GM23338 (cell line): ENCODE measurements around the gene TMPRSS6. TPM values are rescaled to one million over a fixed set of nuclear protein-coding genes. Genes with fewer than 3 reads are reported as not detected.

Experiments
- ATAC-seq: fragments of 200-7000 bp; cut with Tn5 transposase; 3 replicates; pipeline ENCODE4 v1.9.1; 2020
- DNase-seq: peaks from one replicate; pipeline ENCODE4 v3.0.0-alpha.2; 2015; ENCODE audit warnings: low spot score
- H2AFZ ChIP-seq: fragments of 200-600 bp; sonication (generic); 2 replicates; pipeline ENCODE4 v1.8.0; 2016; ENCODE audit warnings: antibody characterized with exemption, mild to moderate bottlenecking, moderate library complexity
- H3F3A ChIP-seq: fragments of 200-600 bp; sonication (generic); replicated peaks from 2 replicates; pipeline ENCODE4 v1.8.0; 2017; ENCODE audit warnings: antibody characterized with exemption, mixed run types, low read depth
- H3K27ac ChIP-seq: fragments of 200-600 bp; sonication (generic); 2 replicates; pipeline ENCODE4 v1.6.1; 2016; ENCODE audit warnings: low read depth
- H3K27me3 ChIP-seq: fragments of 200-600 bp; sonication (generic); 2 replicates; pipeline ENCODE4 v1.8.0; 2016; ENCODE audit warnings: mild to moderate bottlenecking, mixed run types, moderate library complexity; ENCODE audit not compliant: insufficient read depth
- H3K36me3 ChIP-seq: fragments of 200-600 bp; sonication (generic); 2 replicates; pipeline ENCODE4 v1.8.0; 2016; ENCODE audit warnings: mild to moderate bottlenecking; ENCODE audit not compliant: insufficient read depth
- H3K4me1 ChIP-seq: fragments of 200-600 bp; sonication (generic); 2 replicates; pipeline ENCODE4 v1.8.0; 2016; ENCODE audit warnings: mild to moderate bottlenecking, moderate library complexity; ENCODE audit not compliant: insufficient read depth
- H3K4me2 ChIP-seq: fragments of 200-600 bp; sonication (generic); 2 replicates; pipeline ENCODE4 v1.7.1; 2017; ENCODE audit warnings: mixed run types
- H3K4me3 ChIP-seq: fragments of 200-600 bp; sonication (generic); 2 replicates; pipeline ENCODE4 v1.6.1; 2016; ENCODE audit warnings: mixed run types
- H3K79me2 ChIP-seq: fragments of 200-600 bp; sonication (generic); replicated peaks from 2 replicates; pipeline ENCODE4 v1.8.0; 2017; ENCODE audit warnings: mild to moderate bottlenecking; ENCODE audit not compliant: insufficient read depth
- H3K9me2 ChIP-seq: fragments of 200-600 bp; sonication (generic); 2 replicates; pipeline ENCODE4 v1.8.0; 2017; ENCODE audit not compliant: insufficient read depth
- H4K20me1 ChIP-seq: fragments of 200-600 bp; sonication (generic); replicated peaks from 2 replicates; pipeline ENCODE4 v1.8.0; 2017; ENCODE audit warnings: mild to moderate bottlenecking; ENCODE audit not compliant: insufficient read depth
- H3K27ac Mint-ChIP-seq: 2 replicates; pipeline ENCODE4 v1.8.0; 2020; ENCODE audit warnings: inconsistent platforms, mild to moderate bottlenecking, moderate library complexity, mixed read lengths
- H3K27me3 Mint-ChIP-seq: 3 replicates; pipeline ENCODE4 v1.8.0; 2022; ENCODE audit warnings: low read depth, mild to moderate bottlenecking, moderate library complexity, mixed read lengths, inconsistent platforms; ENCODE audit not compliant: insufficient read depth, poor library complexity
- H3K36me3 Mint-ChIP-seq: 3 replicates; pipeline ENCODE4 v1.8.0; 2021; ENCODE audit warnings: low read depth, mild to moderate bottlenecking, inconsistent platforms, moderate library complexity, mixed read lengths
- H3K4me1 Mint-ChIP-seq: 3 replicates; pipeline ENCODE4 v1.8.0; 2020; ENCODE audit warnings: mild to moderate bottlenecking, inconsistent platforms, mixed read lengths
- H3K4me3 Mint-ChIP-seq: 3 replicates; pipeline ENCODE4 v1.8.0; 2021; ENCODE audit warnings: moderate library complexity, mild to moderate bottlenecking, inconsistent platforms, mixed read lengths
- H3K9me3 Mint-ChIP-seq: 3 replicates; pipeline ENCODE4 v1.8.0; 2020; ENCODE audit warnings: moderate library complexity, mild to moderate bottlenecking, inconsistent platforms, mixed read lengths
- CREB1 ChIP-seq: fragments of 250-450 bp; sonication (Bioruptor Pico); IDR thresholded peaks from 2 replicates; pipeline ENCODE4 v1.5.0; 2020; ENCODE audit warnings: low read depth, mild to moderate bottlenecking, moderate library complexity
- EZH2 ChIP-seq: fragments of 200-600 bp; sonication (generic); IDR thresholded peaks from one replicate; pipeline ENCODE4 v1.8.0; 2017; ENCODE audit warnings: antibody characterized with exemption, mild to moderate bottlenecking, low read depth; ENCODE audit not compliant: unreplicated experiment
- NANOG ChIP-seq: IDR thresholded peaks from 2 replicates; pipeline ENCODE4 v1.6.1; 2016; ENCODE audit warnings: antibody characterized with exemption, borderline replicate concordance
- POLR2AphosphoS5 ChIP-seq: IDR thresholded peaks from 2 replicates; pipeline ENCODE4 v1.6.1; 2016; ENCODE audit warnings: antibody characterized with exemption, low read depth
- REST ChIP-seq: IDR thresholded peaks from one replicate; pipeline ENCODE4 v1.6.1; 2018; ENCODE audit warnings: antibody characterized with exemption; ENCODE audit not compliant: unreplicated experiment
- ZNF114 ChIP-seq: fragments of 250-450 bp; sonication (Bioruptor Pico); IDR thresholded peaks from 2 replicates; pipeline ENCODE4 v1.5.0; 2020; ENCODE audit warnings: mild to moderate bottlenecking, moderate library complexity
- ZNF462 ChIP-seq: fragments of 250-450 bp; sonication (Bioruptor Pico); IDR thresholded peaks from 2 replicates; pipeline ENCODE4 v1.5.0; 2020; ENCODE audit warnings: mild to moderate bottlenecking, moderate library complexity
- polyA plus RNA-seq: library from polyadenylated mRNA; unstranded; fragments of >200 nt; fragmentation: Nextera tagmentation; extraction: Ambion mirVana; gene quantifications from 2 replicates; pipeline ENCODE4 v1.2.1, GENCODE V29; 2016
- total RNA-seq: library from RNA; depleted of rRNA; stranded (reverse); fragments of >200 nt; shearing (Covaris generic); gene quantifications from 2 replicates; pipeline ENCODE4 v1.2.3, GENCODE V29; 2014
- TF ChIP-seq, protein P1 (sequence below): IDR thresholded peaks from 2 replicates; pipeline ENCODE4 v1.6.1; 2016; ENCODE audit warnings: antibody characterized with exemption

The TMPRSS6 gene
- total and polyA plus RNA-seq, 2 experiments from 2014 or later: 0.13 TPM; not detected in 1

DNA sequence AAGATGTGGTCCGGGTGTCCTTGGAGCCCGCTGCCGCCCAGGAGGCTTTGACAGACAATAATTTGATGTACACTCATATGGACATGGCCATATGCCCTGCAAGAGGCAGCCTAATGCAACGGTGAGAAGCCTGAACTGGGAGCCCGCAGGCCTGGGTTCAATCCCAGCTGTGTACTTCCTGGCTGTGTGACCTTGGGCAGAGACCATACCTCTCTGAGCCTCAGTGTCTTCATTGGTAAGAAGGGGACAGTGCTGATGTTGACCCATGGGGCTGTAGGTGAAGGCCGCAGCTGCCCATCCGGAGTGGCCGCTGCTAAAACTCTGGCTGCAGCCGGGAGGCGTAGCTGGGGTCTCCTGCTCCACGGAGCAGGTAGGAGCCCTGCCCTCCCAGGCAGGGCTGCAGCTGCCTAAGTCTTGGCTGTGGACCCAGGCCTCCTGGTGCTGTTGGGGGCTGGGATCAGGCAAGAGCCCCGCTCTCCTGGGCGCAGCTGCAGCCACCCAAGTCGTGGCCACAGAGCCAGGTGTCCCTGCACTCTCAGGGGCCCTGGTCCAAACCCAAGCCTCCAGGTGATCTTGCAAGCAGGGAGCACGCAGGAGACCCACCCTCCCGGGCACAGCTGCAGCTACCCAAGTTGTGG is 31.3 kb upstream of the TMPRSS6 start:
- Histone ChIP-seq H3K36me3 (no peaks in the 10 kb centered on the region), H3K27me3 (no peaks in the 10 kb centered on the region), H3K9me2 (no peaks in the 10 kb centered on the region), H3F3A (no peaks in the 10 kb centered on the region), H3K4me2 (no peak overlapping the region), H3K4me3 (no peak overlapping the region), H4K20me1 (no peaks in the 10 kb centered on the region), H3K27ac (no peak overlapping the region), H3K79me2 (no peaks in the 10 kb centered on the region), H3K4me1 (no peaks in the 10 kb centered on the region), H2AFZ (no peak overlapping the region)
- no peak for DNase-seq
- ATAC-seq: no peak
- no peaks in the 10 kb centered on the region; the same call in 2 of the 3 replicates for H3K36me3 Mint-ChIP-seq
- H3K9me3 Mint-ChIP-seq: no peaks in the 10 kb centered on the region
- H3K27ac Mint-ChIP-seq: no peak overlapping the region
- H3K4me1 Mint-ChIP-seq: peaks cover 5% of the 10 kb centered on the region
- H3K4me3 Mint-ChIP-seq: no peak overlapping the region
- peaks cover 16% of the 10 kb centered on the region for H3K27me3 Mint-ChIP-seq
- TF ChIP-seq ZNF114 (CRISPR knock-in tag): no peak
- TF ChIP-seq, protein P1, sequence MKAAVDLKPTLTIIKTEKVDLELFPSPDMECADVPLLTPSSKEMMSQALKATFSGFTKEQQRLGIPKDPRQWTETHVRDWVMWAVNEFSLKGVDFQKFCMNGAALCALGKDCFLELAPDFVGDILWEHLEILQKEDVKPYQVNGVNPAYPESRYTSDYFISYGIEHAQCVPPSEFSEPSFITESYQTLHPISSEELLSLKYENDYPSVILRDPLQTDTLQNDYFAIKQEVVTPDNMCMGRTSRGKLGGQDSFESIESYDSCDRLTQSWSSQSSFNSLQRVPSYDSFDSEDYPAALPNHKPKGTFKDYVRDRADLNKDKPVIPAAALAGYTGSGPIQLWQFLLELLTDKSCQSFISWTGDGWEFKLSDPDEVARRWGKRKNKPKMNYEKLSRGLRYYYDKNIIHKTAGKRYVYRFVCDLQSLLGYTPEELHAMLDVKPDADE: no peak
- TF ChIP-seq REST: no peak
- no peak for TF ChIP-seq ZNF462 (CRISPR knock-in tag)
- no peak for TF ChIP-seq CREB1
- no peak for TF ChIP-seq NANOG
- no peak for TF ChIP-seq POLR2AphosphoS5
- no peak for TF ChIP-seq EZH2
